PC-9 (cell line): ENCODE data around the gene RELL1. TPM values are rescaled to one million over a fixed set of nuclear protein-coding genes. Genes with fewer than 3 reads are reported as not detected.
A peak's percentile ranks its signal among the peaks of the same experiment; 100 is the strongest.

Source experiments
- BruUV-seq: library from RNA; stranded (reverse); fragments of 400-500 nt; replicated peaks from 2 replicates; lab custom pipeline; 2021; lab: Mats Ljungman, UMichigan
- CTCF ChIA-PET: fragments of 300-600 bp; sonication (Branson Sonifier 250); formaldehyde crosslinking; loops from one replicate; lab custom pipeline; 2022; ENCODE audit warnings: antibody characterized with exemption; lab: Charles Lee
- POLR2A ChIA-PET: fragments of 300-600 bp; sonication (Branson Sonifier 250); formaldehyde crosslinking; loops from one replicate; lab custom pipeline; 2022; ENCODE audit warnings: antibody characterized with exemption; ENCODE audit not compliant: unreplicated experiment; lab: Charles Lee
- DNase-seq, 2 experiments: peaks; one replicate each; pipeline versions ENCODE4 v3.0.0 to v3.0.0-alpha.2; 2015 to 2022; ENCODE audit warnings: mixed read lengths in 1 of 2
- H2AFZ ChIP-seq: fragments of 200-600 bp; sonication (generic); 2 replicates; pipeline ENCODE4 v1.8.1; 2017; ENCODE audit warnings: antibody characterized with exemption
- H3F3A ChIP-seq: fragments of 200-600 bp; sonication (generic); 2 replicates; pipeline ENCODE4 v1.8.1; 2017; ENCODE audit warnings: antibody characterized with exemption, mild to moderate bottlenecking, low read depth; ENCODE audit not compliant: insufficient read depth
- H3K27ac ChIP-seq: fragments of 200-600 bp; sonication (generic); 2 replicates; pipeline ENCODE4 v1.6.1; 2016; ENCODE audit warnings: mixed run types
- H3K27me3 ChIP-seq: fragments of 200-600 bp; sonication (generic); 2 replicates; pipeline ENCODE4 v1.6.1; 2016; ENCODE audit warnings: low read depth, mixed run types; ENCODE audit not compliant: insufficient read depth
- H3K36me3 ChIP-seq: fragments of 200-600 bp; sonication (generic); 2 replicates; pipeline ENCODE4 v1.6.1; 2016; ENCODE audit warnings: low read depth, mixed run types
- H3K4me1 ChIP-seq: fragments of 200-600 bp; sonication (generic); replicated peaks from 2 replicates; pipeline ENCODE4 v1.6.1; 2016; ENCODE audit warnings: mixed run types; ENCODE audit not compliant: insufficient read depth
- H3K4me2 ChIP-seq: fragments of 200-600 bp; sonication (generic); 2 replicates; pipeline ENCODE4 v1.6.1; 2017; ENCODE audit warnings: mixed run types
- H3K4me3 ChIP-seq: fragments of 200-600 bp; sonication (generic); 2 replicates; pipeline ENCODE4 v1.6.1; 2016; ENCODE audit warnings: mixed run types
- H3K79me2 ChIP-seq: fragments of 200-600 bp; sonication (generic); 2 replicates; pipeline ENCODE4 v1.6.1; 2017; ENCODE audit warnings: low read depth, mixed run types
- H3K9me2 ChIP-seq: fragments of 200-600 bp; sonication (generic); 2 replicates; pipeline ENCODE4 v1.8.1; 2017; ENCODE audit warnings: mild to moderate bottlenecking; ENCODE audit not compliant: insufficient read depth
- H3K9me3 ChIP-seq: fragments of 200-600 bp; sonication (generic); 2 replicates; pipeline ENCODE4 v1.8.1; 2016; ENCODE audit warnings: low read depth; ENCODE audit not compliant: insufficient read depth
- H4K20me1 ChIP-seq: fragments of 200-600 bp; sonication (generic); 2 replicates; pipeline ENCODE4 v1.8.1; 2017; ENCODE audit not compliant: insufficient read depth
- CTCF ChIP-seq: fragments of 200-600 bp; sonication (generic); conservative IDR thresholded peaks from 2 replicates; pipeline ENCODE4 v1.6.1; 2017; ENCODE audit warnings: mixed run types, antibody characterized with exemption, mild to moderate bottlenecking, moderate library complexity
- EZH2 ChIP-seq: fragments of 200-600 bp; sonication (generic); IDR thresholded peaks from 2 replicates; pipeline ENCODE4 v1.8.0; 2017; ENCODE audit warnings: antibody characterized with exemption, low read depth
- intact Hi-C: fragments of 100-400 bp; cut with micrococcal nuclease; formaldehyde crosslinking; loops from one replicate; pipeline ENCODE4 v1.10.0; 2022; ENCODE audit not compliant: unreplicated experiment
- total RNA-seq: library from RNA; stranded (reverse); gene quantifications from 2 replicates; pipeline ENCODE4 v1.2.3, GENCODE V29; 2021

The RELL1 gene
- total RNA-seq, 1 experiment from 2014 or later = 18.5 TPM

- ChIA-PET CTCF (no interaction called here), POLR2A (interaction anchor here (0.6 kb wide), 1 partner anchor 9 kb away, joined by 3 read pairs; no protein-coding TSS in a partner anchor)
- no TSS peak for BruUV-seq
- Histone ChIP-seq H2AFZ (no peak overlapping the region), H3K9me2 (no peaks in the 10 kb centered on the region), H3K27ac (no peak overlapping the region), H3K4me1 (peaks cover 14% of the 10 kb centered on the region), H3K4me2 (no peak overlapping the region), H3K27me3 (no peaks in the 10 kb centered on the region), H3K9me3 (no peaks in the 10 kb centered on the region), H3F3A (peaks cover 6% of the 10 kb centered on the region; the same call in 1 of the 2 replicates), H3K4me3 (no peak overlapping the region), H3K79me2 (no peaks in the 10 kb centered on the region), H3K36me3 (no peaks in the 10 kb centered on the region), H4K20me1 (no peaks in the 10 kb centered on the region)
- DNase-seq = no peak
- TF ChIP-seq CTCF (no peak), EZH2 (no peak)
- intact Hi-C loops = no loop called here
These were observed 56.5 kb downstream of the RELL1 start for GRCh38 chr4:37629713-37630112.

DNA sequence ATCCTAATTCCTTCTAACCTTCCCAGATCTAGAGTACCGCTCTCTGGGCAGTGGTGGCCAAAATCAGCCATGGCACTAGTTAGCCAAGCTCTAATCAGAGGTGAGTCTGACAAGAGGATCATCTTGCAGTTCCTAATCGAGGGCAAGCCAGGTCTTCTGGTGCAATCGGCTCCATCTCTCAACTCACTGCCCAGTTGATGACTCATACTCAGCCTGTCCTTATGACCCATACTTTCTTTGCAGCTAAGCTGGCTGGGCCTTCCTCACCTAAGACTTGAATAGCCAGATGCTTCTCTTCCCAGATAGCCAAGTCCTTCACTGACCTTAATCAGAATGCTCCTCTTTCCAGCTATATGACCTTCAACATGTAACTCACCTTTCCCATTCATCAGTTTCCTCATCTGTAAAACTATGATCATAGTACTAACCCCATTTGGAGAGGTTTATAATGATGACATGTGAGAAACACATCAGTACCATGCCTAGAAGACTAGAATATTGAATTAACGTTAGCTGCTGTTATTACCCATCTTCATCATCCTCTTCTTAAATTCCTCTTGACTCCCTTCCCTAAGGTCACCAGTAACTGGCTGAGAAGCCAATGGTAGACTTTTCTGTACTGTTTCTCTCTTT lies 57.1 kb downstream of the RELL1 start:
- Histone ChIP-seq H2AFZ (no peak overlapping the region), H3K4me3 (no peak overlapping the region), H3K27me3 (no peaks in the 10 kb centered on the region), H3K4me2 (0 out of 2 replicates have a peak overlapping the region, but pooled peaks have one; percentile 24), H3K9me2 (no peaks in the 10 kb centered on the region), H3F3A (peaks cover 6% of the 10 kb centered on the region; the same call in 1 of the 2 replicates), H3K36me3 (no peaks in the 10 kb centered on the region), H3K4me1 (peaks cover 14% of the 10 kb centered on the region), H3K27ac (0 out of 2 replicates have a peak overlapping the region, but pooled peaks have one; percentile 25), H4K20me1 (no peaks in the 10 kb centered on the region), H3K79me2 (no peaks in the 10 kb centered on the region), H3K9me3 (no peaks in the 10 kb centered on the region)
- ChIA-PET CTCF (no interaction called here), POLR2A (no interaction called here)
- DNase-seq = peak; percentile 66 to 84
- BruUV-seq = no TSS peak
- intact Hi-C loops = no loop called here
- TF ChIP-seq CTCF = no peak
- no peak for TF ChIP-seq EZH2

- H3K9me2 ChIP-seq = no peaks in the 10 kb centered on the region
- peaks cover 6% of the 10 kb centered on the region; the same call in 1 of the 2 replicates for H3F3A ChIP-seq
- DNase-seq = no peak
- intact Hi-C loops = no loop called here
- no peaks in the 10 kb centered on the region for H3K9me3 ChIP-seq
- H2AFZ ChIP-seq = no peak overlapping the region
- no peaks in the 10 kb centered on the region for H3K79me2 ChIP-seq
- ChIA-PET POLR2A (no interaction called here), CTCF (no interaction called here)
- BruUV-seq = no TSS peak
- no peak overlapping the region for H3K4me2 ChIP-seq
- no peak overlapping the region for H3K27ac ChIP-seq
- no peaks in the 10 kb centered on the region for H3K36me3 ChIP-seq
- peaks cover 14% of the 10 kb centered on the region for H3K4me1 ChIP-seq
- TF ChIP-seq EZH2 (no peak), CTCF (no peak)
- no peaks in the 10 kb centered on the region for H4K20me1 ChIP-seq
- no peak overlapping the region for H3K4me3 ChIP-seq
- H3K27me3 ChIP-seq = no peaks in the 10 kb centered on the region
These were observed 58.9 kb downstream of the RELL1 start for GRCh38 chr4:37627263-37627662.
